Activated naive CD4-positive, alpha-beta T cell treated with anti-CD3 and anti-CD28 coated beads, Interleukin-2, amount 50 U/mL, for 24 hours (primary cell): ENCODE results near the gene ZNF680.
A peak's percentile ranks its signal among the peaks of the same experiment; 100 is the strongest.
"Not testable (repeated sequence)": the region's sequence is repeated elsewhere in the genome, so short reads cannot be mapped to it uniquely, and the experiment has no call there.

Source experiments
- H3K27ac Mint-ChIP-seq: one replicate; pipeline ENCODE4 v1.8.0; 2021; ENCODE audit warnings: mild to moderate bottlenecking, mixed read lengths
- H3K27me3 Mint-ChIP-seq: one replicate; pipeline ENCODE4 v1.8.0; 2021; ENCODE audit warnings: mixed read lengths
- H3K36me3 Mint-ChIP-seq: one replicate; pipeline ENCODE4 v1.8.0; 2021; ENCODE audit warnings: mixed read lengths
- H3K4me1 Mint-ChIP-seq: one replicate; pipeline ENCODE4 v1.8.0; 2021; ENCODE audit warnings: mixed read lengths
- H3K4me3 Mint-ChIP-seq: one replicate; pipeline ENCODE4 v1.8.0; 2021; ENCODE audit warnings: mild to moderate bottlenecking, mixed read lengths
- H3K9me3 Mint-ChIP-seq: one replicate; pipeline ENCODE4 v1.8.0; 2021; ENCODE audit warnings: mixed read lengths

ZNF680 gene

DNA sequence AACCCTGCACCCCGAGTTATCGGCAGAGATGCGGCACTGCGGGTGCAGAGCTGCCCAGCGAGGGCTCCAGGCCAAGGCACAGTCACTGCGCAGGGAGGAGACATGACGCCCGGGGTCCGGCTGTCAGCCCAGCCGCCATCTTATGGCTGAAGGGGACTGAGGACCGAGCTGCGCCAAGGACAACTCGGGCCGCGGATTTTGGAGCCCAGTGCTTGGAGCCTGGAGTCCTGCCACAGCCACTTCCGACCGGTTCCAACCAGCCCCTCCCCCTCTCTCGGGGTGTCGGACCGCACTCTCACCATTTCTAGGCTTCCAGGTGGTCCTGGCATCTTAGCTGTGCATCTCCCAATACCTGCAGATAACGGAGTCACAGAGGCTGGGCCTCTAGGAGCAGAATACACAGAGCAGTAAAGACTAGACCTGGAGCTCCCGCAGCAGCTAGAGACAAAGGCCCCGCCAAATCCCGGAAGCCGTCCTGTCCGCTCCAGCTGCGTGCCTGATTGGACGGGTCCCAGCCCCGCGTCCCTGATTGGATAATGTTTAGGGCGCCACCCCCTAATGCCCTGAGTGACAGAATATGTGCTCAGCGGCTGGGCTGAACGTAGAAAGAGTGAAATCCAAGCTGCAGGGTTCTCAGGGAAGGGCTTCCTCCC lies at the start of gene ZNF680:
Gene ZNF680, minus strand, starts transcription at position 446 of the 653 bp plus-strand sequence. Its CDS starts 117 bp downstream, at position 329.
- H3K4me1 Mint-ChIP-seq, result peaks cover 41% of the 10 kb centered on the region
- peak within 1 kb of the TSS; percentile 95 for H3K27ac Mint-ChIP-seq
- H3K9me3 Mint-ChIP-seq, result peaks cover 5% of the 10 kb centered on the region
- H3K27me3 Mint-ChIP-seq, result no peaks in the 10 kb centered on the region
- H3K36me3 Mint-ChIP-seq, result peaks cover 21% of the 10 kb centered on the region
- peak within 1 kb of the TSS; percentile 100 for H3K4me3 Mint-ChIP-seq

DNA sequence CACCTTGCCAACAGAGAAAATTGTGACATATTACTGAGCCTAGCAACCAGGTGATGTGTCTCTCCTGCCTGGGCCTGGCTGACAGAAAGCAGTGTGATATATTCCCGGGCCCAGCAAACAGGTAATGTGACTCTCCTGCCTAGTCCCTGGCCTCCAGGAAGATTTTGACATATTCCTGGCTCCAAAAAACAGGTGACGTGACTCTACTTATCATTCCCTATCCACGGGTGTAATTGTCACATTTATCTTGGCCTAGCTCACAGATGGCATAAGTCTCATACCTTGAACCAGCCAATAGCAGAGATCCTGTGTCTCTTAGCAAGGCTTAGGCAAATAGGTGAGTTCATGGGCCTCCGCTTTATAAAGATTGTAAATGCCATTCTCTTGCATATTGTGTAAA lies 49.6 kb upstream of the ZNF680 start:
- Mint-ChIP-seq H3K4me1 (no peaks in the 10 kb centered on the region), H3K27me3 (no peaks in the 10 kb centered on the region), H3K4me3 (no peak overlapping the region), H3K27ac (no peak overlapping the region), H3K9me3 (no peaks in the 10 kb centered on the region), H3K36me3 (no peaks in the 10 kb centered on the region)

DNA sequence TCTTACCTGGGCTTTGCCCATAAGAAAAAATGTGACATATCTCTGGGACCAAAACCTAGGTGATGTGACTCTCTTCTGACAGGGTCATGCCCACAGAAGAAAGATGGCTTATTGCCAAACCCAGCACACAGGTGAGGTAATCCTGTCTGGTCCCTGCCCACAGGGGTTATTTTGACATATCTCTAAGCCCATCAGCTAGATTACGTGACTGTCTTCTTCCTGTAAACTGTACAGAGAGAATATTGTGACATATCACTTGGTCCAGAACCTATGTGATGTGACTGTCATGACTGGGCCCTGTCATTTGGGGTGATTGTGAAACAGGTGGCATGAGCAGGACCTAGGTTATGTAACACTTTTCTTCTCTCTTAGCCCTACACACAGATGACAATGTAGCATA lies 48.8 kb upstream of the ZNF680 start:
- Mint-ChIP-seq H3K36me3 (no peaks in the 10 kb centered on the region), H3K27ac (no peak overlapping the region), H3K4me3 (no peak overlapping the region), H3K27me3 (no peaks in the 10 kb centered on the region), H3K9me3 (no peaks in the 10 kb centered on the region), H3K4me1 (no peaks in the 10 kb centered on the region)

DNA sequence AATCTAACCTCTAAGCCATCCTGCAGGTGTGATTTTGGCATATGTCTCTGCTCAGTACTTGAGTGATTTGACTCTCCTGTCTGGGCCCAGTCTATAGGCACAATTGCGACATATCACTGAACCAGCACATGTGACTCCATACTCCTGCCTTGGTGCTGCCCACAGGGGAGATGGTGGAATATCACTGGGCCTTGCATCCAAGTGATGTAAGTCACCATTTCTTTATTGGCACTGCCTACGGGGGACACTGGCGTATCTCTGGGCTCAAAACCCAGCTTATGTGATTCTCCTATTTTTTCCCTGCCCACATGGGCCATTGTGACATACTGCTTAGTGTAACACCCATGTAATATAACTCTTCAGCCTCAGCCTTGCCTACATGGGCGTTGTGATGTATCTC lies 48.1 kb upstream of the ZNF680 start:
- Mint-ChIP-seq H3K9me3 (no peaks in the 10 kb centered on the region), H3K4me3 (no peak overlapping the region), H3K27me3 (no peaks in the 10 kb centered on the region), H3K27ac (no peak overlapping the region), H3K4me1 (no peaks in the 10 kb centered on the region), H3K36me3 (no peaks in the 10 kb centered on the region)

DNA sequence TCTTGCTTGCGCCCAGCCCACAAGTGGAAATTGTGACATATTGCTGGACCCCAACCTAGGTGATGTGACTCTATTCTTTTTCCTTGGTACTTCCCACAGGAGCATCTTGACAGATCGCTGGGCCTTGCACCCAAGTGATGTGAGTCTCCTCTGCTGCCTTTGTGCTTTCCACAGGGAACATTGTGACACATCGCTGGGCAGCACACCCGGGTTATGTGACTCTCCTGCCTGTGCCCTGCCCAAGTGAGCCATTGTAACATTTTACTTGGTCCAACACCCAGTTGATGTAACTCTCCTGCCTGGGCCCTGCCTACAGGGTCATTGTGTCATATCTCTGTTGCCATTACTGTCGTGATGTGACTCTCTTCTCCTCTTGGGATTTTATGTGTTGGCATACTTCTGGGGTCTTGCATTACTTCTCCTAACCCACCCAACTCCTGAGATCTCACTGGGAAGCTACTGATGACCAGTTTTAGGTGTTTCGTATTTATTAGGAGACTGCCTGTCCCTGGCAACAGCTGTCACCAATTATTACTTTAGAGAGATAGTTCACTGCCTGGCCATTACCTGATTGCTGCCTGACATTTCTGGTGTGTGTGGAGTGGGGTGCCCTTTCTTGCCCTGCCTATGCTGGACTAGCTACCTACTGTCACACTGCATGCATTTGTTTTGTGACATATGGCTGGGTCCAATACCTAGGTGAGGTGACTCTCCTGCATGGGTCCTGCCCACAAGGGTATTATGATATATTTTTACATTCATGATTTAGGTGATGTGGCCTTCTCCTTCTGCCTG lies 45.4 kb upstream of the ZNF680 start:
- Mint-ChIP-seq H3K27me3 (no peaks in the 10 kb centered on the region), H3K36me3 (no peaks in the 10 kb centered on the region), H3K4me3 (no peak overlapping the region), H3K27ac (no peak overlapping the region), H3K9me3 (no peaks in the 10 kb centered on the region), H3K4me1 (no peaks in the 10 kb centered on the region)

DNA sequence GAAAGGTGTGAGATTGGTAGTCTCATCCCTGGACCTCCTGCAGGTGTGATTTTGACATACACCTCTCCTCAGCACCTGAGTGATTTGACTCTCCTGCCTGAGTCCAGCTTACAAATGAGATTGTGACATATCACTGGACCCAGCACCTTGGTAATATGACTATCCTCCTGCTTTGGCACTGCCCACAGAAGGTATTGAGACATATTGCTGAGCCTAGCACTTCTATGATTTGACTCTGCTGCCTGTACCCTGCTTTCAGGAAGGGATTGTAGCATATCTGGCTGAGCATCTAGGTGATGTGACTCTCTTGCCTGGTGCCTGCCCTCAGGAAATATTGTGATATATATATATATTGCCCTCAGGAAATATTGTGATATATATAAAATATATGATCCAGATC lies 43.5 kb upstream of the ZNF680 start:
- no peaks in the 10 kb centered on the region for H3K27me3 Mint-ChIP-seq
- no peaks in the 10 kb centered on the region for H3K36me3 Mint-ChIP-seq
- H3K4me3 Mint-ChIP-seq, result no peak overlapping the region
- H3K4me1 Mint-ChIP-seq, result no peaks in the 10 kb centered on the region
- H3K27ac Mint-ChIP-seq, result no peak overlapping the region
- H3K9me3 Mint-ChIP-seq, result no peaks in the 10 kb centered on the region

DNA sequence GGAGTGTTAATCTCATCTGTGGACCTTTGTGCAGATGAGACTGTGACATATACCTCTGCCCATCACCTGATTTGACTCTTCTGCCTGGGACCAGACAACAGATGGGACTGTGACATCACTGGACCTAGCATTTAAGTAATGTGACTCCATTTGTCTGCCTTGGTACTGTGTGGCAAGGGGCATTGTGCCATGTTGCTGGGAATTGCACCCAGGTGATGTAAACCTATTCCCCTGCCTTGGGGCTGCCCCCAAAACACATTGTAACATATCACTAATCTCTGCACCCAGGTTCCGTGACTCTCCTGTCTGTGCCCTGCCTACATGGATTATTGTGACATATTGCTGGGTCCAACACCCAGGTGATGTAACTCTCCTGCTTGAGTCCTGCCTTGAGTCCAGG lies 40.4 kb upstream of the ZNF680 start:
- H3K9me3 Mint-ChIP-seq, result no peaks in the 10 kb centered on the region
- no peaks in the 10 kb centered on the region for H3K4me1 Mint-ChIP-seq
- no peak overlapping the region for H3K27ac Mint-ChIP-seq
- no peak overlapping the region for H3K4me3 Mint-ChIP-seq
- H3K36me3 Mint-ChIP-seq, result no peaks in the 10 kb centered on the region
- no peaks in the 10 kb centered on the region for H3K27me3 Mint-ChIP-seq

DNA sequence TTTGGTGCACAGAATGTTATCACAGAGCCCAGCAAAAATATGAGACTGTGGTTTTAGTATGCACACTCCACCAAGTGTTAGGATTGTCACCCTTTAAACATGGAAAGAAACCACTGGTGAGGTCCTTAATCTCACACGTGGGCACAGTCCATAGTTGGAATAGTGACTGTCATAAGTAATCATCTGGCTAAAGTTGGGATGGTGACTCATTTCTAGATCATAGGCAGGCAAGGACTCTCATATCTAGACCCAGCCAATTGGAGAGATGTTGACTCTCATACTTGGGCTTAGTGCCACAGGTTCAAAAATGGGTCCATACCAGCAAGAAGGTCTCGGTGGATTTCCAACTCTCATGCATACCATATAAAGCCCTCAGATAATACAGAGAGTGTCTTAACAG lies 39.6 kb upstream of the ZNF680 start:
- H3K27me3 Mint-ChIP-seq, result no peaks in the 10 kb centered on the region
- H3K27ac Mint-ChIP-seq, result no peak overlapping the region
- no peaks in the 10 kb centered on the region for H3K36me3 Mint-ChIP-seq
- no peaks in the 10 kb centered on the region for H3K4me1 Mint-ChIP-seq
- no peak overlapping the region for H3K4me3 Mint-ChIP-seq
- no peaks in the 10 kb centered on the region for H3K9me3 Mint-ChIP-seq

DNA sequence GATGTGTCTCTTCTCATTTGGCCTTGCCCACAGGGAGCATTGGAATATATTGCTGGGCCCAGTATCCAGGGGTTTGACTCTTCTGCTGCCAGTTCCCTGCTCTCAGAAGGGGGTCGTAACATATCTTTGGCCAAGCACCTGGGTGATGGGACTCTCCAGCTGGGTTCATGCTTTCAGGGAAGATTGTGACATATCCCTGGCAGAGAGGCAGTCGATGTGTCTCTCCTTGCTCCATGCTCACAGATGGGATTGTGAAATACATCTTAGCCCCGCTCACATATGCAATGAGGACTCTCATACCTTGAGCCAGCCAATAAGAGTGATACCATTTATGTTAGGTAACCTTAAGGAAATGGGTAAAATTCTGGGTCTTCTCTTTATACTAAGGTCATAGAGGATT lies 39.2 kb upstream of the ZNF680 start:
- H3K9me3 Mint-ChIP-seq, result no peaks in the 10 kb centered on the region
- no peaks in the 10 kb centered on the region for H3K4me1 Mint-ChIP-seq
- no peaks in the 10 kb centered on the region for H3K36me3 Mint-ChIP-seq
- no peak overlapping the region for H3K4me3 Mint-ChIP-seq
- no peak overlapping the region for H3K27ac Mint-ChIP-seq
- H3K27me3 Mint-ChIP-seq, result no peaks in the 10 kb centered on the region

DNA sequence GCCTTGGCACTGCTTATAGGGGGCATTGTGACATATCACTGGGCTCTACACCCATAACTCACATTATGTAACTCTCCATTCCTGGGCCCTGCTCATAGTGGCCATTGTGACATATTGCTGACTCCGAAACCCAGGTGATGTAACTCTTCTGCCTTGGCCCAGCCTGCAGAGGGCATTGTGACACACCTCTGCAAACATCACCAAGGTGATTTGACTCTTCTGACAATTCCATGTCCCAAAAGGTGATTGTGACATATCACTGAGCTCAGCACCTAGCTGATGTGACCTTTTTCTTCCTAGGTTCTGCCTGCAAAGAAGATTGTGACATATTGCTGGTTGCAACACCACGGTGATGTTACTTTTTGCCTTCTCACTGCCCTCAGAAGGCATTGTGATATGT lies 36.5 kb upstream of the ZNF680 start:
- no peak overlapping the region for H3K27ac Mint-ChIP-seq
- no peak overlapping the region for H3K4me3 Mint-ChIP-seq
- no peaks in the 10 kb centered on the region for H3K36me3 Mint-ChIP-seq
- no peaks in the 10 kb centered on the region for H3K4me1 Mint-ChIP-seq
- H3K27me3 Mint-ChIP-seq, result no peaks in the 10 kb centered on the region
- H3K9me3 Mint-ChIP-seq, result no peaks in the 10 kb centered on the region

DNA sequence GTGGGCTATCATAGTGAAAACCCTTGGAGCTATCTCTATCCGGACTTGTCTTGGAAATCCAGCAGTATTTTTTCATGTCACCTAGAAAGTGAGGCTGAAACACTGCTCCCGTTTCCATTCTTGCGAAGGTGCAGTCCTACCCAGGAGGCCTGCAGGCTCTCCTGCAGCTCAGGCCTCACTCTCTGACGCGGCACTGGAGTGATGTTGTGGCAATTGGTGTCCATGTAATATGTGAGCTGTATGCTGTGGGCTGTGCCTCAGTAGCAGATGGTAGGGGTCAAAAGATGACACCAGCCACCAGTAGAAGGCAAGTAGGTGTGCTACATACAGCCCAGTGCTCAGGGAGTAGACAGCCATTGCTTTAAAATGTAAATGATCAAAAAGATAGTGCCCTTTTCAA lies 28.1 kb upstream of the ZNF680 start:
- Mint-ChIP-seq H3K4me3 (no peak overlapping the region), H3K36me3 (peaks cover 5% of the 10 kb centered on the region), H3K27ac (no peak overlapping the region), H3K9me3 (peaks cover 5% of the 10 kb centered on the region), H3K4me1 (no peaks in the 10 kb centered on the region), H3K27me3 (no peaks in the 10 kb centered on the region)

DNA sequence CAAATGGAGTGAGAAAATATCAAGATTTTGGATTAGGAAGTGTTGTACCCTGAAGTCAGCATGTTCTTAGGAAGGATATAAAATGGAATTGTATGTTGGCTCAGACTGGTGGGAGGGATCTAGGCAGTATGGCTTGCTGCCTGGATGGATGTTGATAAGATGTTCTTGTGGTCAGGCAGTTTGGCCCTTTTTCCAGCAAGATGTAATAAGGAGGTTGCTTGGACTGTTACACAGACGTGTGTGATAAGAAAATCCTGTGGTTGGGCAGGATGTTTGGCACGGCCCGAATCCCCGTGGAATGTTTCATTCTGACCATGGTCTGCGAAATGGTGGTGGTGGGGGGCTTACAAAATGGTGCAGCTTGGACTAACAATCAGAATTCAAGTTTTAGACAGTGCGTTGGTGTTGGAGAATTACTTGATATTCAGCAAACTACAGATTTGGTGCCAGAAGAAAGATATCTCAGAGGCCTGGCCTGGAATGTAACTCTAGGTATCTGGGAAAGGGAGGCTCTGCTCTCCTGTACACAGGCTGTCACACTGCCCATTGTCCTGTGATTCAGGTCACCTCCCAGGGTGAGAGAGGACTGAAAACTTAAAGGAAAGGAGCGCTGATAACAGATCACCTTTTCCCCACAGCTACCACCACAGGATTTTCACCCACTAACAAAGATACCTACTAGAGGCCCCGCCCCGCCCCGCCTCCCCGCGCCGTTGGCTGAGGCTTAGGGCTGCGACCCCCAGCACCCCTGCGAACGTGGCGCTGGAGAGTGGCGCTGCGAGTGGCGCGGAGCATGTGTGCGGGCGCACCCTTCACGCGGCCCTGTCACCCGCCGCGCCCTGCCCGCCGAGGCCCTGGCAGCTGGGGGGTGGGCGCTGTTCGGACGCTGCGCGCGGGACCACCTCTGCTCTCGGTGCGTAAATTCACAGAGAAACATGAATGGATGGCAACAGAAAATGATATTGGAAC lies 19.3 kb upstream of the ZNF680 start:
- Mint-ChIP-seq H3K4me3 (no peak overlapping the region), H3K9me3 (no peaks in the 10 kb centered on the region), H3K27ac (no peak overlapping the region), H3K36me3 (no peaks in the 10 kb centered on the region), H3K27me3 (no peaks in the 10 kb centered on the region), H3K4me1 (no peaks in the 10 kb centered on the region)

DNA sequence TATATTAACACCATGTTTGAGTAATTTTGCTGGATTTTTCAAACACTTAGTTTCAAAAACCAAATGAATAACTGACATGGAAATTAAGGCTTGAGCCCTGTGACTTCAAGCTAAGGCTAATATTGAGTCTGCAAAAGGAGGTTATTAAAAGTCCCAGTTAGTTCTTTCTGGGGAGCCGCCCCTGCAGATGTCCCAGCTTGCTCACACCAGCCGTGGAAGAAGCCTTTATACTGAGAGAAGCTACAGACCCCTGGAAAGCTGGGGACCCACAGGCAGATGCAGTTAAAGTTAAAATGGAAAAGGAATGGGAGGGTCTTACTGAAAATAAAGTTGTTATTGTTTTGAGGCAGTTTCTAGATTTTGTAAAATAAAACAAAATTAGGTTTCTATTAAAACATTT lies 18.5 kb upstream of the ZNF680 start:
- Mint-ChIP-seq H3K9me3 (no peaks in the 10 kb centered on the region), H3K27me3 (no peaks in the 10 kb centered on the region), H3K27ac (no peak overlapping the region), H3K4me3 (no peak overlapping the region), H3K4me1 (no peaks in the 10 kb centered on the region), H3K36me3 (no peaks in the 10 kb centered on the region)

DNA sequence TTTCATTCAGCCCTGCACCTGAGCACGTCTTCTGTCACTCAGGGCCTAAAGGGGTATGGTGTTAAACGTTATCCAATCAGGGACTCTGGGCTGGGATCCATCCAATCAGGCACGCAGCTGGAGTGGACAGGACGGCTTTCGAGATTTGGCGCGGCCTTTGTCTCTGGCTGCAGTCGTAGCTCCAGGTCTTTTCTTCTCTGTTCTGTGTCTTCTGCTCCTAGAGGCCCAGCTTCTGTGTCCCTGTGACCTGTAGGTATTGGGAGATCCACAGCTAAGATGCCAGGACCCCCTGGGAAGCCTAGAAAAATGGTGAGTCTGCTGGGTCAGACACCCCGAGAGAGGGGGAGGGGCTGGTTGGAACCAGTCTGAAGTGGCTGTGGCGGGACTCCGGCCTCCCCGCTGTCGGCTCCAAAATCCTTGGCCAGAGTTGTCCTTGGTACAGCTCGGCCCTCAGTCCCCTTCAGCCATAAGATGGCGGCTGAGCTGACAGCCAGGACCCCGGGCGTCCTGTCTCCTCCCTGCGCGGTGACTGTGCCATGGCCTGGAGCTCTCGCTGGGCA lies 11.7 kb upstream of the ZNF680 start:
- no peak overlapping the region for H3K4me3 Mint-ChIP-seq
- no peak overlapping the region for H3K27ac Mint-ChIP-seq
- H3K4me1 Mint-ChIP-seq, result peaks cover 5% of the 10 kb centered on the region
- peaks cover 8% of the 10 kb centered on the region for H3K27me3 Mint-ChIP-seq
- no peaks in the 10 kb centered on the region for H3K9me3 Mint-ChIP-seq
- H3K36me3 Mint-ChIP-seq, result no peaks in the 10 kb centered on the region

DNA sequence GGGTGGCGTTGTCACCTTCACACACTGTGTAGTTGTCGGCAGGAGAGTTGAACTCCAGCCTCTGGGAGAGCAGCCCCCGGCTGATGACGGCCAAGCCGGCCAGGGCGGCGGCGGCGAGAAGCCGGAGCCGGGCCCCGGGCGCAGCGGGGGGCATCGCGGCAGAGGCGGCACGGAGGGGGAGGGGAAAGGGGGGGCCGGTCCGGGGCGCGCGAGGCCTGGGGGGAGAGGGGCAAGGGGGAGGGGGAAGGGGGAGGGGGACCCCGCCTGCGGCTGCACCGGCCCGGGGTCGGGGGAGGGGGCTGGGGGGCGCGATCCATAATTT lies 7.4 kb upstream of the ZNF680 start:
- H3K27me3 Mint-ChIP-seq, result peaks cover 10% of the 10 kb centered on the region
- H3K4me3 Mint-ChIP-seq, result peak overlapping the region; percentile 92
- not testable (repeated sequence) for H3K9me3 Mint-ChIP-seq, H3K27ac Mint-ChIP-seq, H3K36me3 Mint-ChIP-seq
- peaks cover 13% of the 10 kb centered on the region for H3K4me1 Mint-ChIP-seq
